K562 (cell line): ENCODE results near the gene EXOSC9. TPM values are rescaled to one million over a fixed set of nuclear protein-coding genes. Genes with fewer than 3 reads are reported as not detected.
A peak's percentile ranks its signal among the peaks of the same experiment; 100 is the strongest.

Source experiments
- ATAC-seq: fragments of 200-7000 bp; cut with Tn5 transposase; 3 replicates; pipeline ENCODE4 v1.9.1; 2020; ENCODE audit warnings: moderate library complexity
- BruUV-seq: library from RNA; stranded (reverse); fragments of 400-500 nt; replicated peaks from 2 replicates; lab custom pipeline; 2021; lab: Mats Ljungman, UMichigan
- CTCF ChIA-PET: fragments of 300-600 bp; formaldehyde crosslinking; extraction: SDS; loops from one replicate; lab custom pipeline; 2021; ENCODE audit warnings: low intra/inter-chr PET ratio; lab: Yijun Ruan, JAX
- POLR2A ChIA-PET: fragments of 300-600, 350-650 bp; sonication (Branson Sonifier 250); formaldehyde crosslinking; extraction: SDS; loops from one replicate; lab custom pipeline; 2021; ENCODE audit warnings: antibody characterized with exemption, inconsistent platforms; lab: Yijun Ruan, JAX
- DNase-seq, 4 experiments: peaks; one replicate each; pipeline versions ENCODE4 v3.0.0 to v3.0.0-alpha.2; 2011 to 2018; ENCODE audit warnings: low spot score in 3 of 4, mixed read lengths in 3 of 4; ENCODE audit errors: extremely low read depth in 1 of 4
- FAIRE-seq: peaks from 2 replicates; lab custom pipeline; 2011; peaks lifted over from hg19 to GRCh38; lab: Jason Lieb, UNC
- H2AFZ ChIP-seq: 2 replicates; pipeline ENCODE4 v1.6.0; 2011; ENCODE audit warnings: low read depth, low read length, control low read depth, inconsistent platforms
- H3K27ac ChIP-seq: fragments of 200-600 bp; 3 replicates; pipeline ENCODE4 v1.8.0; 2011; ENCODE audit warnings: low read depth, mild to moderate bottlenecking, control low read depth, inconsistent platforms, low read length, moderate library complexity, mixed read lengths; ENCODE audit errors: extremely low read depth
- H3K27me3 ChIP-seq, 2 experiments: fragments of 300-600 bp in 1 of 2; 2 replicates in 1 of 2; 3 replicates in 1 of 2; pipeline versions ENCODE4 v1.6.0 to v1.8.0; 2011; ENCODE audit warnings: inconsistent platforms in 2 of 2, low read length in 2 of 2, mild to moderate bottlenecking in 1 of 2, mixed read lengths in 1 of 2, moderate library complexity in 1 of 2; ENCODE audit not compliant: control insufficient read depth in 2 of 2, insufficient read depth in 2 of 2
- H3K36me3 ChIP-seq: fragments of 300-600 bp; 3 replicates; pipeline ENCODE4 v1.8.0; 2011; ENCODE audit warnings: mild to moderate bottlenecking, low read length, inconsistent platforms; ENCODE audit not compliant: control insufficient read depth, insufficient read depth
- H3K4me1 ChIP-seq, 2 experiments: fragments of 200-600 bp in 1 of 2; replicated peaks in 1 of 2; 2 replicates in 1 of 2; 3 replicates in 1 of 2; pipeline versions ENCODE4 v1.5.1 to v1.8.0; 2011; ENCODE audit warnings: inconsistent platforms in 2 of 2, low read length in 2 of 2, mild to moderate bottlenecking in 1 of 2, mixed read lengths in 1 of 2, moderate library complexity in 1 of 2; ENCODE audit not compliant: control insufficient read depth in 2 of 2, insufficient read depth in 2 of 2
- H3K4me2 ChIP-seq: 2 replicates; pipeline ENCODE4 v1.6.1; 2011; ENCODE audit warnings: low read length, control low read depth, inconsistent platforms, mixed read lengths; ENCODE audit not compliant: insufficient read depth
- H3K4me3 ChIP-seq: fragments of 200-600 bp; sonication (generic), shearing (Covaris generic); 2 replicates; pipeline ENCODE4 v1.5.1; 2016; ENCODE audit warnings: control low read depth, inconsistent platforms
- H3K79me2 ChIP-seq: fragments of 200-600 bp; 3 replicates; pipeline ENCODE4 v1.8.0; 2011; ENCODE audit warnings: low read length, inconsistent platforms; ENCODE audit not compliant: control insufficient read depth, insufficient read depth
- H3K9ac ChIP-seq, 2 experiments: 2 replicates each; pipeline versions ENCODE4 v1.6.0 to v1.6.1; 2011; ENCODE audit warnings: low read depth in 2 of 2, low read length in 2 of 2, control low read depth in 1 of 2, inconsistent platforms in 1 of 2, mild to moderate bottlenecking in 1 of 2, mixed read lengths in 1 of 2; ENCODE audit not compliant: insufficient read depth in 1 of 2
- H3K9me1 ChIP-seq: one replicate; pipeline ENCODE4 v1.6.0; 2011; ENCODE audit warnings: inconsistent platforms, mild to moderate bottlenecking, low read length, moderate library complexity; ENCODE audit not compliant: control insufficient read depth, insufficient read depth
- H3K9me3 ChIP-seq: replicated peaks from 2 replicates; pipeline ENCODE4 v1.5.1; 2011; ENCODE audit warnings: low read depth, low read length, inconsistent platforms; ENCODE audit not compliant: control insufficient read depth, insufficient read depth
- H4K20me1 ChIP-seq: replicated peaks from 2 replicates; pipeline ENCODE4 v1.6.1; 2011; ENCODE audit warnings: low read length, inconsistent platforms, mixed read lengths; ENCODE audit not compliant: control insufficient read depth, insufficient read depth
- ADNP ChIP-seq: fragments of 200-800 bp; sonication (Bioruptor generic); IDR thresholded peaks from 2 replicates; pipeline ENCODE4 v1.6.1; 2016; ENCODE audit warnings: missing genetic modification characterization, missing compliant biosample characterization
- ATF1 ChIP-seq, 2 experiments: fragments of 450-650 bp in 1 of 2; IDR thresholded peaks; 2 replicates each; pipeline ENCODE4 v1.6.1; 2016; ENCODE audit warnings: missing compliant biosample characterization in 1 of 2, missing genetic modification characterization in 1 of 2
- BHLHE40 ChIP-seq: IDR thresholded peaks from 2 replicates; pipeline ENCODE4 v1.6.1; 2011; ENCODE audit warnings: low read length, improper control_type of control experiment
- COPS2 ChIP-seq: fragments of 450-650 bp; conservative IDR thresholded peaks from 2 replicates; pipeline ENCODE4 v1.6.1; 2016; ENCODE audit warnings: mild to moderate bottlenecking, moderate library complexity
- HMG20B ChIP-seq: fragments of 250-450 bp; sonication (Bioruptor Pico); IDR thresholded peaks from 2 replicates; pipeline ENCODE4 v1.5.0; 2021; ENCODE audit warnings: mild to moderate bottlenecking
- IRF2 ChIP-seq: sonication (generic); formaldehyde crosslinking; IDR thresholded peaks from 2 replicates; pipeline ENCODE4 v1.8.1; 2022; ENCODE audit warnings: mild to moderate bottlenecking, missing genetic modification reagents
- LARP7 ChIP-seq: fragments of 450-650 bp; IDR thresholded peaks from 2 replicates; pipeline ENCODE4 v1.6.1; 2016
- NFE2 ChIP-seq: IDR thresholded peaks from 2 replicates; pipeline ENCODE4 v1.6.1; 2014; ENCODE audit warnings: antibody characterized with exemption, low read depth
- NR2C2 ChIP-seq, 2 experiments: fragments of 200-800 bp in 1 of 2; sonication (Bioruptor generic) in 1 of 2; sonication (generic) in 1 of 2; formaldehyde crosslinking in 1 of 2; IDR thresholded peaks; 2 replicates each; pipeline versions ENCODE4 v1.6.1 to v1.8.0; 2016 to 2022; ENCODE audit warnings: mild to moderate bottlenecking in 1 of 2, missing compliant biosample characterization in 1 of 2, missing genetic modification characterization in 1 of 2, missing genetic modification reagents in 1 of 2
- NR4A1 ChIP-seq, 2 experiments: fragments of 250-450 bp in 1 of 2; fragments of 450-650 bp in 1 of 2; sonication (Bioruptor Pico) in 1 of 2; IDR thresholded peaks; 2 replicates each; pipeline versions ENCODE4 v1.4.0 to v1.6.1; 2016 to 2020; ENCODE audit warnings: mild to moderate bottlenecking in 2 of 2, missing compliant biosample characterization in 1 of 2, missing genetic modification characterization in 1 of 2, moderate library complexity in 1 of 2
- ZNF165 ChIP-seq: fragments of 250-450 bp; sonication (Bioruptor Pico); IDR thresholded peaks from 2 replicates; pipeline ENCODE4 v1.4.0; 2020; ENCODE audit warnings: borderline replicate concordance
- ZNF347 ChIP-seq: fragments of 450-650 bp; formaldehyde crosslinking; IDR thresholded peaks from 2 replicates; pipeline ENCODE4 v1.4.0; 2020; ENCODE audit warnings: low read depth, mild to moderate bottlenecking, moderate library complexity
- WGBS: fragments of 100-300 bp; shearing (Covaris generic); methylation state at CpG from one replicate; pipeline ENCODE4 v1.1.6; 2016; ENCODE audit warnings: low coverage, mixed read lengths; ENCODE audit not compliant: insufficient coverage; ENCODE audit errors: missing lambda C conversion rate; 5-methylcytosine and 5-hydroxymethylcytosine counted together
- in situ Hi-C: fragments of 300-500 bp; cut with MboI; formaldehyde crosslinking; loops from 4 replicates; pipeline ENCODE4 v1.15.0; 2018; ENCODE audit warnings: inconsistent platforms, mixed read lengths
- intact Hi-C: fragments of 100-400 bp; cut with micrococcal nuclease; formaldehyde crosslinking; loops from 2 replicates; pipeline ENCODE4 v1.14.2; 2022
- polyA plus RNA-seq, 8 experiments: library from polyadenylated mRNA; depleted of rRNA in 4 of 8; stranded (reverse) in 5 of 8; unstranded in 3 of 8; fragments of >200 nt; fragmentation: Nextera tagmentation in 2 of 8; fragmentation: Illumina TruSeq in 1 of 8; extraction: Ambion mirVana in 2 of 8; extraction: Trizol in 1 of 8; gene quantifications; 2 replicates each; pipeline versions ENCODE4 v1.2.1 to v1.2.3, GENCODE V29; 2011 to 2014; ENCODE audit warnings: inconsistent platforms in 1 of 8, missing spikeins in 1 of 8
- total RNA-seq, 7 experiments: library from RNA; depleted of rRNA in 6 of 7; stranded (reverse); fragments of >200 nt in 6 of 7; fragmentation: Illumina TruSeq in 2 of 7; extraction: Trizol in 2 of 7; gene quantifications; 2 replicates each; pipeline versions ENCODE4 v1.2.1 to v1.2.3, GENCODE V29; 2011 to 2021; ENCODE audit warnings: low replicate concordance in 1 of 7
- TF ChIP-seq, protein P1 (sequence below): fragments of 450-650 bp; formaldehyde crosslinking; conservative IDR thresholded peaks from 2 replicates; pipeline ENCODE4 v1.4.0; 2022; ENCODE audit warnings: mild to moderate bottlenecking, missing genetic modification characterization

Gene EXOSC9
- total and polyA plus RNA-seq, 9 of the 15 experiments (the other 6 are each of a cell fraction or from before 2014, with no cell fraction given) = 64.7 to 166 (median 115) TPM

DNA sequence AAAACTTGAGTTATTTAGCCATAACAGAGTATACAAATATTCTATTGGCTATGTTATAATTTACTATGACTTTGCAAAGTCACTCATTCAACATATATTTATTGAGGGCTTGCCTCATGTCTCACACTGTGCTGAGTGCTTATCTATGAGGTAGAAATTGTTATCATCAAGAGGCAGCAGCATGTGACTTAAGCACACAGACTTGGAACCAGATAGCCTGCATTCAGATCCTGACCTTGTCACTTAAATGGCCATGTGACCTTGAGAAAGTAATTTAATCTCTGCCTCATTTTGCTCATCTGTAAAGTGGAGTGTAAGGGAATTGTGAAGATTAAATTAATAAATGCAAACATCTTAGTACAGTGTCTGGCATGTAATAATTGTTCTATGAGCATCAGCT, 10.1 kb upstream of the EXOSC9 start (continued):
- TF ChIP-seq HMG20B = no peak
- TF ChIP-seq NR4A1 (CRISPR knock-in tag; IDR thresholded peaks at IDR 0.05) = no peak
- TF ChIP-seq NR4A1 (tag; IDR thresholded peaks at IDR 0.05) = 0 out of 2 replicates have a peak, but pooled peaks have one; percentile 33
- no peak for TF ChIP-seq ZNF347
- TF ChIP-seq ZNF165 (CRISPR knock-in tag) = no peak
- peak; percentile 95 for TF ChIP-seq BHLHE40

GRCh38 chr4:121791481-121791880, 9.6 kb upstream of the EXOSC9 start:
- Histone ChIP-seq H3K9ac (no peak overlapping the region), H3K4me2 (no peak overlapping the region), H3K27ac (no peak overlapping the region), H3K9me3 (no peaks in the 10 kb centered on the region), H3K9me1 (no peaks in the 10 kb centered on the region), H3K27me3 (no peaks in the 10 kb centered on the region), H3K36me3 (no peaks in the 10 kb centered on the region), H3K79me2 (no peaks in the 10 kb centered on the region), H2AFZ (no peak overlapping the region), H3K4me3 (no peak overlapping the region), H4K20me1 (no peaks in the 10 kb centered on the region), H3K4me1 (peaks cover 5 to 36% of the 10 kb centered on the region in 2 experiments; a peak in 3 of 5 replicates)
- intact Hi-C loops (no loop called here), in situ Hi-C loops (no loop called here)
- WGBS = 82% methylated on average over 5 of the region's 5 CpGs
- no peak for DNase-seq
- no peak for ATAC-seq
- POLR2A ChIA-PET = no interaction called here
- no peak for TF ChIP-seq COPS2
- no peak for TF ChIP-seq NFE2
- TF ChIP-seq LARP7 = no peak
- TF ChIP-seq ADNP = peak; percentile 85
- no peak for TF ChIP-seq ATF1 (CRISPR knock-in tag; IDR thresholded peaks at IDR 0.05)
- no peak for TF ChIP-seq ATF1 (tag; IDR thresholded peaks at IDR 0.05)
- TF ChIP-seq, protein P1, sequence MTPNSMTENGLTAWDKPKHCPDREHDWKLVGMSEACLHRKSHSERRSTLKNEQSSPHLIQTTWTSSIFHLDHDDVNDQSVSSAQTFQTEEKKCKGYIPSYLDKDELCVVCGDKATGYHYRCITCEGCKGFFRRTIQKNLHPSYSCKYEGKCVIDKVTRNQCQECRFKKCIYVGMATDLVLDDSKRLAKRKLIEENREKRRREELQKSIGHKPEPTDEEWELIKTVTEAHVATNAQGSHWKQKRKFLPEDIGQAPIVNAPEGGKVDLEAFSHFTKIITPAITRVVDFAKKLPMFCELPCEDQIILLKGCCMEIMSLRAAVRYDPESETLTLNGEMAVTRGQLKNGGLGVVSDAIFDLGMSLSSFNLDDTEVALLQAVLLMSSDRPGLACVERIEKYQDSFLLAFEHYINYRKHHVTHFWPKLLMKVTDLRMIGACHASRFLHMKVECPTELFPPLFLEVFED = no peak
- no peak for TF ChIP-seq NR2C2 (CRISPR knock-in tag; IDR thresholded peaks at IDR 0.05)
- TF ChIP-seq NR2C2 (tag; IDR thresholded peaks at IDR 0.05) = 0 out of 2 replicates have a peak, but pooled peaks have one; percentile 13
- TF ChIP-seq IRF2 = no peak
- CTCF ChIA-PET = no interaction called here
- no TSS peak for BruUV-seq
- no peak for FAIRE-seq
